HepG2 (cell line): ENCODE results near the gene IPP. TPM values are rescaled to one million over a fixed set of nuclear protein-coding genes. Genes with fewer than 3 reads are reported as not detected.
"Not testable (repeated sequence)": the region's sequence is repeated elsewhere in the genome, so short reads cannot be mapped to it uniquely, and the experiment has no call there.

Source experiments
- ATAC-seq: fragments of 200-7000 bp; cut with Tn5 transposase; 3 replicates; pipeline ENCODE4 v1.9.1; 2020; ENCODE audit warnings: mild to moderate bottlenecking, moderate library complexity
- BruUV-seq: library from RNA; stranded (reverse); fragments of 400-500 nt; replicated peaks from 2 replicates; lab custom pipeline; 2021; lab: Mats Ljungman, UMichigan
- CTCF ChIA-PET: fragments of 300-600 bp; formaldehyde crosslinking; extraction: SDS; loops from one replicate; lab custom pipeline; 2021; ENCODE audit warnings: low total read pairs, inconsistent platforms, low intra/inter-chr PET ratio; lab: Yijun Ruan, JAX
- POLR2A ChIA-PET: fragments of 350-600 bp; sonication (Branson Sonifier 250); formaldehyde crosslinking; loops from one replicate; lab custom pipeline; 2020; ENCODE audit warnings: antibody characterized with exemption, inconsistent platforms; lab: Yijun Ruan, JAX
- DNase-seq: peaks from one replicate; pipeline ENCODE4 v3.0.0-alpha.2; 2015; ENCODE audit warnings: low spot score
- FAIRE-seq: peaks from 3 replicates; lab custom pipeline; 2011; peaks lifted over from hg19 to GRCh38; lab: Jason Lieb, UNC
- H2AFZ ChIP-seq: one replicate; pipeline ENCODE4 v1.6.1; 2011; ENCODE audit warnings: low read length, inconsistent platforms
- H3K27ac ChIP-seq: fragments of 300-600 bp; 3 replicates; pipeline ENCODE4 v1.8.0; 2011; ENCODE audit warnings: mixed run types, mild to moderate bottlenecking, mixed read lengths, low read length, inconsistent platforms; ENCODE audit not compliant: insufficient read depth; ENCODE audit errors: extremely low read length
- H3K27me3 ChIP-seq, 2 experiments: fragments of 200-600 bp in 1 of 2; 2 replicates in 1 of 2; 3 replicates in 1 of 2; pipeline versions ENCODE4 v1.6.0 to v1.8.0; 2011; ENCODE audit warnings: low read length in 2 of 2, mild to moderate bottlenecking in 2 of 2, moderate library complexity in 2 of 2, inconsistent platforms in 1 of 2; ENCODE audit not compliant: insufficient read depth in 2 of 2, control insufficient read depth in 1 of 2
- H3K36me3 ChIP-seq, 2 experiments: fragments of 200-600 bp in 1 of 2; replicated peaks in 1 of 2; 2 replicates in 1 of 2; 3 replicates in 1 of 2; pipeline versions ENCODE4 v1.5.1 to v1.8.0; 2011; ENCODE audit warnings: low read length in 2 of 2, inconsistent platforms in 1 of 2; ENCODE audit not compliant: insufficient read depth in 2 of 2, control insufficient read depth in 1 of 2
- H3K4me1 ChIP-seq: 2 replicates; pipeline ENCODE4 v1.5.1; 2012; ENCODE audit warnings: low read length, inconsistent platforms; ENCODE audit not compliant: insufficient read depth
- H3K4me2 ChIP-seq: 2 replicates; pipeline ENCODE4 v1.6.0; 2011; ENCODE audit warnings: low read depth, low read length, inconsistent platforms
- H3K4me3 ChIP-seq, 3 experiments: fragments of 200-600 bp in 1 of 3; sonication (generic), shearing (Covaris generic) in 1 of 3; replicated peaks in 1 of 3; 2 replicates each; pipeline ENCODE4 v1.5.1; 2011 to 2016; ENCODE audit warnings: low read length in 3 of 3, inconsistent platforms in 2 of 3, low read depth in 2 of 3, mild to moderate bottlenecking in 2 of 3, control low read depth in 1 of 3, mixed read lengths in 1 of 3; ENCODE audit not compliant: insufficient read depth in 1 of 3
- H3K79me2 ChIP-seq: one replicate; pipeline ENCODE4 v1.6.1; 2011; ENCODE audit warnings: low read length, inconsistent platforms; ENCODE audit not compliant: insufficient read depth
- H3K9ac ChIP-seq: 2 replicates; pipeline ENCODE4 v1.6.0; 2011; ENCODE audit warnings: mild to moderate bottlenecking, low read depth, low read length, inconsistent platforms; ENCODE audit not compliant: insufficient read depth
- H3K9me3 ChIP-seq: 2 replicates; pipeline ENCODE4 v1.5.1; 2012; ENCODE audit warnings: mild to moderate bottlenecking, low read length
- H4K20me1 ChIP-seq: 2 replicates; pipeline ENCODE4 v1.6.0; 2011; ENCODE audit warnings: inconsistent platforms, mild to moderate bottlenecking, low read length, moderate library complexity; ENCODE audit not compliant: insufficient read depth
- ARNT2 ChIP-seq: sonication (generic); formaldehyde crosslinking; IDR thresholded peaks from 2 replicates; pipeline ENCODE4 v1.8.0; 2022; ENCODE audit warnings: mild to moderate bottlenecking, low read depth, missing genetic modification reagents, moderate library complexity
- GABPA ChIP-seq, 2 experiments: IDR thresholded peaks; 2 replicates each; pipeline ENCODE4 v1.6.1; 2011 to 2016; ENCODE audit warnings: low read depth in 2 of 2, low read length in 1 of 2, missing biosample characterization in 1 of 2, missing genetic modification characterization in 1 of 2
- MED8 ChIP-seq: sonication (generic); formaldehyde crosslinking; IDR thresholded peaks from 2 replicates; pipeline ENCODE4 v1.8.1; 2023; ENCODE audit warnings: mild to moderate bottlenecking, missing genetic modification reagents; ENCODE audit not compliant: insufficient replicate concordance
- SP4 ChIP-seq: sonication (generic); formaldehyde crosslinking; IDR thresholded peaks from 2 replicates; pipeline ENCODE4 v1.8.1; 2023; ENCODE audit warnings: mild to moderate bottlenecking, missing genetic modification reagents
- ZBTB38 ChIP-seq: sonication (generic); formaldehyde crosslinking; IDR thresholded peaks from 2 replicates; pipeline ENCODE4 v1.5.1; 2020; ENCODE audit warnings: mild to moderate bottlenecking, missing genetic modification reagents
- ZFP82 ChIP-seq: sonication (generic); formaldehyde crosslinking; IDR thresholded peaks from 2 replicates; pipeline ENCODE4 v1.5.1; 2020; ENCODE audit warnings: mild to moderate bottlenecking, missing genetic modification reagents, borderline replicate concordance
- ZNF234 ChIP-seq: sonication (generic); formaldehyde crosslinking; conservative IDR thresholded peaks from 2 replicates; pipeline ENCODE4 v1.5.1; 2020; ENCODE audit warnings: mild to moderate bottlenecking, missing genetic modification reagents
- ZNF3 ChIP-seq: IDR thresholded peaks from 2 replicates; pipeline ENCODE4 v1.7.0; 2017; ENCODE audit warnings: inconsistent platforms
- ZNF768 ChIP-seq: sonication (generic); formaldehyde crosslinking; IDR thresholded peaks from 2 replicates; pipeline ENCODE4 v1.4.0; 2020; ENCODE audit warnings: missing genetic modification reagents
- WGBS: methylation state at CpG from one replicate; pipeline ENCODE4 v1.1.6; 2017; ENCODE audit warnings: low lambda C conversion rate; 5-methylcytosine and 5-hydroxymethylcytosine counted together
- in situ Hi-C: cut with HindIII; loops from 2 replicates; pipeline ENCODE4 v1.10.0; 2017; ENCODE audit warnings: low pct_unique_long_range_greater_than_20kb; ENCODE audit not compliant: extremely low pct_ligation_motif_present
- intact Hi-C: fragments of 100-400 bp; cut with micrococcal nuclease; formaldehyde crosslinking; loops from one replicate; pipeline ENCODE4 v1.10.0; 2022; ENCODE audit not compliant: unreplicated experiment
- polyA plus RNA-seq, 8 experiments: library from polyadenylated mRNA; depleted of rRNA in 3 of 8; stranded (reverse) in 7 of 8; unstranded in 1 of 8; fragments of >200 nt; fragmentation: Illumina TruSeq in 4 of 8; extraction: Trizol in 4 of 8; gene quantifications; 2 replicates each; pipeline versions ENCODE4 v1.2.1 to v1.2.3, GENCODE V29; 2011 to 2016; ENCODE audit warnings: low read depth in 4 of 8, missing spikeins in 1 of 8, mixed read lengths in 1 of 8; ENCODE audit not compliant: insufficient read depth in 1 of 8
- total RNA-seq, 5 experiments: library from RNA; depleted of rRNA; stranded (reverse); fragments of >200 nt; fragmentation: Illumina TruSeq; extraction: Trizol; gene quantifications; 2 replicates each; pipeline ENCODE4 v1.2.3, GENCODE V29; 2016; ENCODE audit warnings: low read depth in 1 of 5
- TF ChIP-seq, protein P1 (sequence below): sonication (generic); formaldehyde crosslinking; IDR thresholded peaks from 2 replicates; pipeline ENCODE4 v1.5.0; 2020; ENCODE audit warnings: mild to moderate bottlenecking, missing genetic modification reagents
- TF ChIP-seq, protein P2 (sequence below): sonication (generic); formaldehyde crosslinking; IDR thresholded peaks from 2 replicates; pipeline ENCODE4 v1.4.0; 2020; ENCODE audit warnings: missing genetic modification reagents, mild to moderate bottlenecking, borderline replicate concordance
- TF ChIP-seq, protein P3 (sequence below): sonication (generic); formaldehyde crosslinking; IDR thresholded peaks from 2 replicates; pipeline ENCODE4 v1.5.0; 2020; ENCODE audit warnings: missing genetic modification reagents
- TF ChIP-seq, protein P4 (sequence below), 2 experiments: sonication (generic) in 1 of 2; formaldehyde crosslinking in 1 of 2; IDR thresholded peaks; 2 replicates each; pipeline versions ENCODE4 v1.5.1 to v1.6.1; 2011 to 2020; ENCODE audit warnings: borderline replicate concordance in 1 of 2, low read depth in 1 of 2, low read length in 1 of 2, mild to moderate bottlenecking in 1 of 2, missing genetic modification reagents in 1 of 2, moderate library complexity in 1 of 2

The IPP gene
- total and polyA plus RNA-seq, 2 of the 13 experiments (the other 11 are each of a cell fraction or from before 2014, with no cell fraction given) = 3.0 to 9.7 TPM

DNA sequence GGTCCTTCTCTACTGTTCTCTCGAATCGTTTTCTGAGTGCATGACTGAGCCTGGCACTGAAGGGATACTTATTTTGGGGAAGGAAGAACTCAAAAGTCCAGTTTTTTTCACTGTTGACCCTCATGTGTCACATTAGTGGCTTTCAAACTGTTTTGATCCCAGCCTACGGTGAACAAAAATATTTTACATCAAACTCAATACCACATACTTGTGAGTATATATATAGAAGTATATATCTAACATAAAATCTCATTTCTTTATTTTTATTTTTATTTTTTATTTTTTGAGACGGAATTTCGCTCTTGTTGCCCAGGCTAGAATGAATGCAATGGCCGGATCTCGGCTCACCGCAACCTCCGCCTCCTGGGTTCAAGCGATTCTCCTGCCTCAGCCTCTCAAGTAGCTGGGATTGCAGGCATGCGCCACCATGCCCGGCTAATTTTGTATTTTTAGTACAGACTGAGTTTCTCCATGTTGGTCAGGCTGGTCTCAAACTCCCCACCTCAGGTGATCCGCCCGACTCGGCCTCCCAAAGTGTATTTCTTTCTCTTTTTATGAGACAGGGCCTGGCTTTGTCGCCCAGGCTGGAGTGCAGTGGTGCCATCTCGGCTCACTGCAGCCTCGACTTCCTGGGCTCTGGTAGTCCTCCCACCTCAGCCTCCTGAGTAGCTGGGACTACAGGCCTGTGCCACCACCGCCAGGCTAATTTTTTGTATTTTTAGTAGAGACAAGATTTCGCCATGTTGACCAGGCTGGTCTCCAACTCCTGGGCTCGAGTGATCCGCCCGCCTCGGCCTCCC, 786 bp upstream of the IPP start:
- POLR2A ChIA-PET = interaction anchor here (1.0 to 1.6 kb wide), 5 partner anchors 30 to 71 kb away, joined by 3 to 8 read pairs (median 4); partner anchors contain the start of gene GPBP1L1
- H3K4me3 ChIP-seq = peak overlapping the region; percentile 55 to 86 (median 67); a peak in 5 of 6 replicates
- peak overlapping the region; percentile 92 for H3K4me2 ChIP-seq
- ATAC-seq; H3K79me2 ChIP-seq; H3K27me3 ChIP-seq; CTCF ChIA-PET; H3K9me3 ChIP-seq; FAIRE-seq; in situ Hi-C loops; H4K20me1 ChIP-seq; H3K36me3 ChIP-seq; DNase-seq; TF ChIP-seq GABPA (IDR thresholded peaks at IDR 0.05; ENCODE audit: low read depth, low read length): not testable (repeated sequence)
- peak overlapping the region; percentile 96 for H3K9ac ChIP-seq
- H3K27ac ChIP-seq = peak overlapping the region; percentile 97
- TSS peak; percentile 95 for BruUV-seq
- H3K4me1 ChIP-seq = peaks cover 59% of the 10 kb centered on the region
- intact Hi-C loops = loop anchor here (2.0 to 5.0 kb wide), 3 partner anchors 52 to 169 kb away; partner anchors contain the start of genes GPBP1L1, MAST2, NASP and TMEM69
- WGBS = 79% methylated on average over 24 of the region's 24 CpGs
- TF ChIP-seq, protein P1, sequence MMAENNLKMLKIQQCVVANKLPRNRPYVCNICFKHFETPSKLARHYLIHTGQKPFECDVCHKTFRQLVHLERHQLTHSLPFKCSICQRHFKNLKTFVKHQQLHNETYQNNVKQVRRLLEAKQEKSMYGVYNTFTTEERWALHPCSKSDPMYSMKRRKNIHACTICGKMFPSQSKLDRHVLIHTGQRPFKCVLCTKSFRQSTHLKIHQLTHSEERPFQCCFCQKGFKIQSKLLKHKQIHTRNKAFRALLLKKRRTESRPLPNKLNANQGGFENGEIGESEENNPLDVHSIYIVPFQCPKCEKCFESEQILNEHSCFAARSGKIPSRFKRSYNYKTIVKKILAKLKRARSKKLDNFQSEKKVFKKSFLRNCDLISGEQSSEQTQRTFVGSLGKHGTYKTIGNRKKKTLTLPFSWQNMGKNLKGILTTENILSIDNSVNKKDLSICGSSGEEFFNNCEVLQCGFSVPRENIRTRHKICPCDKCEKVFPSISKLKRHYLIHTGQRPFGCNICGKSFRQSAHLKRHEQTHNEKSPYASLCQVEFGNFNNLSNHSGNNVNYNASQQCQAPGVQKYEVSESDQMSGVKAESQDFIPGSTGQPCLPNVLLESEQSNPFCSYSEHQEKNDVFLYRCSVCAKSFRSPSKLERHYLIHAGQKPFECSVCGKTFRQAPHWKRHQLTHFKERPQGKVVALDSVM = peak; percentile 21; the same call in 1 of the 2 replicates
- TF ChIP-seq SP4 (CRISPR knock-in tag) = peak; percentile 6; the same call in 1 of the 2 replicates
- TF ChIP-seq ZNF234 (CRISPR knock-in tag) = 0 out of 2 replicates have a peak, but pooled peaks have one; percentile 13
- TF ChIP-seq ZNF768 (CRISPR knock-in tag) = 0 out of 2 replicates have a peak, but pooled peaks have one; percentile 27
- TF ChIP-seq, protein P2, sequence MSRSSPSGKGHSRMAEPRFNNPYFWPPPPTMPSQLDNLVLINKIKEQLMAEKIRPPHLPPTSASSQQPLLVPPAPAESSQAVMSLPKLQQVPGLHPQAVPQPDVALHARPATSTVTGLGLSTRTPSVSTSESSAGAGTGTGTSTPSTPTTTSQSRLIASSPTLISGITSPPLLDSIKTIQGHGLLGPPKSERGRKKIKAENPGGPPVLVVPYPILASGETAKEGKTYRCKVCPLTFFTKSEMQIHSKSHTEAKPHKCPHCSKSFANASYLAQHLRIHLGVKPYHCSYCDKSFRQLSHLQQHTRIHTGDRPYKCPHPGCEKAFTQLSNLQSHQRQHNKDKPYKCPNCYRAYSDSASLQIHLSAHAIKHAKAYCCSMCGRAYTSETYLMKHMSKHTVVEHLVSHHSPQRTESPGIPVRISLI = 0 out of 2 replicates have a peak, but pooled peaks have one; percentile 23
- TF ChIP-seq, protein P3, sequence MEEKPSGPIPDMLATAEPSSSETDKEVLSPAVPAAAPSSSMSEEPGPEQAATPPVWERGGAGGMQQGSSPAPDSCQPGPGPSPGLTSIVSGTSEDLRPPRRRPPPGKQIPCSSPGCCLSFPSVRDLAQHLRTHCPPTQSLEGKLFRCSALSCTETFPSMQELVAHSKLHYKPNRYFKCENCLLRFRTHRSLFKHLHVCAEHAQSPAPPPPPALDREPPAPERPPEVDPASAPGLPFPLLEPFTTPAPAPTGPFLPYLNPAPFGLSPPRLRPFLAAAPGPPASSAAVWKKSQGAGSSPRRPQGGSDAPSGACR (CRISPR knock-in tag) = peak; percentile 0; the same call in 1 of the 2 replicates
- TF ChIP-seq ZFP82 (CRISPR knock-in tag) = 0 out of 2 replicates have a peak, but pooled peaks have one; percentile 57
- 0 out of 2 replicates have a peak, but pooled peaks have one; percentile 16 for TF ChIP-seq GABPA (CRISPR knock-in tag; IDR thresholded peaks at IDR 0.05; ENCODE audit: low read depth)
- TF ChIP-seq ARNT2 (CRISPR knock-in tag) = 0 out of 2 replicates have a peak, but pooled peaks have one; percentile 21
- peak; percentile 18 for TF ChIP-seq MED8 (CRISPR knock-in tag)
- TF ChIP-seq, protein P4, sequence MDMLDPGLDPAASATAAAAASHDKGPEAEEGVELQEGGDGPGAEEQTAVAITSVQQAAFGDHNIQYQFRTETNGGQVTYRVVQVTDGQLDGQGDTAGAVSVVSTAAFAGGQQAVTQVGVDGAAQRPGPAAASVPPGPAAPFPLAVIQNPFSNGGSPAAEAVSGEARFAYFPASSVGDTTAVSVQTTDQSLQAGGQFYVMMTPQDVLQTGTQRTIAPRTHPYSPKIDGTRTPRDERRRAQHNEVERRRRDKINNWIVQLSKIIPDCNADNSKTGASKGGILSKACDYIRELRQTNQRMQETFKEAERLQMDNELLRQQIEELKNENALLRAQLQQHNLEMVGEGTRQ (IDR thresholded peaks at IDR 0.05; ENCODE audit: low read depth, low read length) = not testable (repeated sequence)
- TF ChIP-seq, protein P4 (CRISPR knock-in tag; IDR thresholded peaks at IDR 0.05; ENCODE audit: borderline replicate concordance) = 0 out of 2 replicates have a peak, but pooled peaks have one; percentile 20
- peak; percentile 66 for TF ChIP-seq ZBTB38 (CRISPR knock-in tag)
- TF ChIP-seq ZNF3 = 0 out of 2 replicates have a peak, but pooled peaks have one; percentile 3
- H2AFZ ChIP-seq = peak overlapping the region; percentile 97
